H9 (cell line): Measurements from ENCODE around the gene GRID2IP. TPM values are rescaled to one million over a fixed set of nuclear protein-coding genes. Genes with fewer than 3 reads are reported as not detected.
A peak's percentile ranks its signal among the peaks of the same experiment; 100 is the strongest.

Experiments
- DNase-seq: peaks from one replicate; pipeline ENCODE4 v3.0.0-alpha.2; 2017
- H2AFZ ChIP-seq: one replicate; pipeline ENCODE4 v1.6.1; 2013; ENCODE audit warnings: mild to moderate bottlenecking, low read length, control low read depth, moderate library complexity
- H2AK5ac ChIP-seq: 2 replicates; pipeline ENCODE4 v1.6.1; 2013; ENCODE audit warnings: low read length, control low read depth, mixed read lengths; ENCODE audit not compliant: insufficient read length
- H2BK120ac ChIP-seq: one replicate; pipeline ENCODE4 v1.6.1; 2013; ENCODE audit warnings: low read depth, mild to moderate bottlenecking, low read length, control low read depth, inconsistent platforms; ENCODE audit not compliant: poor library complexity, severe bottlenecking
- H2BK12ac ChIP-seq: 2 replicates; pipeline ENCODE4 v1.6.1; 2013; ENCODE audit warnings: low read length, control low read depth, mixed read lengths, low read depth; ENCODE audit not compliant: insufficient read length
- H2BK15ac ChIP-seq: 2 replicates; pipeline ENCODE4 v1.6.1; 2013; ENCODE audit warnings: low read depth, low read length, control low read depth
- H2BK20ac ChIP-seq: one replicate; pipeline ENCODE4 v1.6.1; 2013; ENCODE audit warnings: low read depth, mild to moderate bottlenecking, low read length, control low read depth, inconsistent platforms; ENCODE audit not compliant: poor library complexity, severe bottlenecking
- H2BK5ac ChIP-seq: 2 replicates; pipeline ENCODE4 v1.6.1; 2013; ENCODE audit warnings: low read length, control low read depth, mixed read lengths; ENCODE audit not compliant: insufficient read length
- H3K14ac ChIP-seq: 2 replicates; pipeline ENCODE4 v1.6.1; 2013; ENCODE audit warnings: low read length, control low read depth; ENCODE audit not compliant: insufficient read depth
- H3K18ac ChIP-seq: 2 replicates; pipeline ENCODE4 v1.6.1; 2013; ENCODE audit warnings: low read depth, mild to moderate bottlenecking, mixed read lengths, low read length, control low read depth; ENCODE audit not compliant: insufficient read length
- H3K23ac ChIP-seq: 2 replicates; pipeline ENCODE4 v1.6.1; 2013; ENCODE audit warnings: low read length, control low read depth, mixed read lengths, low read depth; ENCODE audit not compliant: insufficient read length
- H3K23me2 ChIP-seq: 2 replicates; pipeline ENCODE4 v1.6.1; 2013; ENCODE audit warnings: low read depth, mild to moderate bottlenecking, mixed read lengths, low read length, control low read depth; ENCODE audit not compliant: insufficient read length, poor library complexity, severe bottlenecking
- H3K27ac ChIP-seq: 2 replicates; pipeline ENCODE4 v1.5.1; 2013; ENCODE audit warnings: low read length, control low read depth, mixed read lengths, low read depth; ENCODE audit not compliant: insufficient read length
- H3K27me3 ChIP-seq: 2 replicates; pipeline ENCODE4 v1.6.1; 2013; ENCODE audit warnings: low read length, control low read depth, inconsistent platforms; ENCODE audit not compliant: insufficient read depth
- H3K4ac ChIP-seq: 2 replicates; pipeline ENCODE4 v1.6.1; 2013; ENCODE audit warnings: low read depth, mild to moderate bottlenecking, control low read depth, inconsistent platforms, low read length, moderate library complexity
- H3K4me1 ChIP-seq: 2 replicates; pipeline ENCODE4 v1.6.1; 2013; ENCODE audit warnings: low read length, control low read depth, inconsistent platforms; ENCODE audit not compliant: insufficient read depth
- H3K4me2 ChIP-seq: 2 replicates; pipeline ENCODE4 v1.6.1; 2013; ENCODE audit warnings: low read length, control low read depth, mixed read lengths; ENCODE audit not compliant: insufficient read length, insufficient read depth
- H3K56ac ChIP-seq: 2 replicates; pipeline ENCODE4 v1.6.1; 2013; ENCODE audit warnings: low read depth, mild to moderate bottlenecking, mixed read lengths, low read length, control low read depth; ENCODE audit not compliant: insufficient read length
- H3K79me1 ChIP-seq: 2 replicates; pipeline ENCODE4 v1.6.1; 2013; ENCODE audit warnings: low read depth, mild to moderate bottlenecking, moderate library complexity, low read length, control low read depth, inconsistent platforms; ENCODE audit not compliant: insufficient read depth, poor library complexity, severe bottlenecking
- H3K79me2 ChIP-seq: 2 replicates; pipeline ENCODE4 v1.6.1; 2013; ENCODE audit warnings: low read length, control low read depth, inconsistent platforms; ENCODE audit not compliant: insufficient read depth
- H3K9ac ChIP-seq: 2 replicates; pipeline ENCODE4 v1.6.1; 2013; ENCODE audit warnings: low read length, control low read depth, mixed read lengths; ENCODE audit not compliant: insufficient read length; ENCODE audit errors: extremely low read depth
- H3K9me3 ChIP-seq: one replicate; pipeline ENCODE4 v1.6.1; 2013; ENCODE audit warnings: low read depth, low read length, inconsistent platforms; ENCODE audit not compliant: control insufficient read depth
- H3T11ph ChIP-seq: one replicate; pipeline ENCODE4 v1.6.1; 2013; ENCODE audit warnings: mild to moderate bottlenecking, low read length, control low read depth, inconsistent platforms
- H4K20me1 ChIP-seq: one replicate; pipeline ENCODE4 v1.6.1; 2013; ENCODE audit not compliant: control insufficient read depth, insufficient read length, insufficient read depth
- H4K5ac ChIP-seq: 2 replicates; pipeline ENCODE4 v1.6.1; 2013; ENCODE audit warnings: low read depth, mild to moderate bottlenecking, mixed read lengths, low read length, control low read depth; ENCODE audit not compliant: insufficient read length
- H4K8ac ChIP-seq: replicated peaks from 2 replicates; pipeline ENCODE4 v1.6.1; 2013; ENCODE audit warnings: low read length, control low read depth, mixed read lengths, low read depth; ENCODE audit not compliant: insufficient read length
- H4K91ac ChIP-seq: 2 replicates; pipeline ENCODE4 v1.6.1; 2013; ENCODE audit warnings: low read depth, mild to moderate bottlenecking, moderate library complexity, mixed read lengths, low read length, control low read depth; ENCODE audit not compliant: insufficient read length
- H3K27ac Mint-ChIP-seq, 3 experiments: 2 replicates in 2 of 3; 3 replicates in 1 of 3; pipeline ENCODE4 v1.8.0; 2020 to 2021; ENCODE audit warnings: mixed read lengths in 3 of 3, mild to moderate bottlenecking in 1 of 3, moderate library complexity in 1 of 3
- H3K27me3 Mint-ChIP-seq: 2 replicates; pipeline ENCODE4 v1.8.0; 2021; ENCODE audit warnings: low read depth, mild to moderate bottlenecking, moderate library complexity, mixed read lengths
- H3K36me3 Mint-ChIP-seq, 3 experiments: 2 replicates in 2 of 3; 3 replicates in 1 of 3; pipeline ENCODE4 v1.8.0; 2020 to 2021; ENCODE audit warnings: low read depth in 3 of 3, mixed read lengths in 3 of 3; ENCODE audit not compliant: insufficient read depth in 1 of 3
- H3K4me1 Mint-ChIP-seq, 2 experiments: 2 replicates each; pipeline ENCODE4 v1.8.0; 2020; ENCODE audit warnings: mixed read lengths in 2 of 2
- H3K4me3 Mint-ChIP-seq, 2 experiments: 2 replicates in 1 of 2; 3 replicates in 1 of 2; pipeline ENCODE4 v1.8.0; 2020 to 2021; ENCODE audit warnings: mild to moderate bottlenecking in 2 of 2, mixed read lengths in 2 of 2, moderate library complexity in 1 of 2
- H3K9me3 Mint-ChIP-seq, 2 experiments: 2 replicates in 1 of 2; 3 replicates in 1 of 2; pipeline ENCODE4 v1.8.0; 2020; ENCODE audit warnings: mild to moderate bottlenecking in 2 of 2, mixed read lengths in 2 of 2, moderate library complexity in 1 of 2
- WGBS: extraction: QIAGEN DNeasy Blood & Tissue Kit; methylation state at CpG from one replicate; pipeline ENCODE4 v1.1.7; 2013; ENCODE audit warnings: missing lambda C conversion rate, low lambda C conversion rate, mixed read lengths; ENCODE audit not compliant: insufficient read length; ENCODE audit errors: extremely low coverage; 5-methylcytosine and 5-hydroxymethylcytosine counted together
- total RNA-seq: library from RNA; stranded (reverse); gene quantifications from 2 replicates; pipeline ENCODE4 v1.2.1, GENCODE V29; 2021
- TF ChIP-seq, protein P1 (sequence below): fragments of 200-600 bp; sonication (generic); conservative IDR thresholded peaks from 3 replicates; pipeline ENCODE4 v1.8.0; 2021; ENCODE audit warnings: antibody characterized with exemption, mild to moderate bottlenecking

The GRID2IP gene
- total RNA-seq, 1 experiment from 2014 or later = 1.7 TPM

DNA sequence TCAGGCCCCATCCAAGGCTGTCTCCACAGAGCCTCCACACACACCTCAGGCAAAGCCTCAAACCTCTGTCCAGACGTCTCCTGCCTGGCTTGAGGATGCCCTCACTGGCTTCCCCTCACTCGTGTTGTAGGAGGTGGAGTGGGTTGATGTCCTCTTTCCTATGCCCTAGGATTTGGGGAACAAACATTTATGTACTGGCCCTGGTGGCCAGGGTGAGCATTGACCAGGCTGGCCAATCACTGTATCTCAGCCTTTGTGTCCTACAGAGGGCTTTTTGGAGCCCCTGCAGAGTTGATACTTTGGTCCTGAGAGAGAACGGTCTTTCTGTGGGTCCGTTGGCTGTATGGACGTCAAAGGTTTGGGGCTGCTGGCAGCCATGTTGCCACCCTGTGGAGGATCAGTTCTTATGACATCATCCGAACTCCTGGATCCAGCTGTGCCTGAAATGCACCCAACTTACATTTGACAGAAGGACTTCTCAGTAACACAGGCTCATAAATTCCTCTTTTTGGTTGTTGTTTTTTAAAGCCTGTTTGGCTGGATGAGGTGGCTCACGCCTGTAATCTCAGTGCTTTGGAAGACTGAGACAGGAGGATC lies 2.3 kb upstream of the GRID2IP start:
- peak; percentile 34 for DNase-seq
- no peaks in the 10 kb centered on the region; a peak in 1 of 4 replicates for H3K4me1 Mint-ChIP-seq
- no peaks in the 10 kb centered on the region for H4K20me1 ChIP-seq
- H4K8ac ChIP-seq = no peak overlapping the region
- no peak overlapping the region for H3K18ac ChIP-seq
- H2AK5ac ChIP-seq = no peak overlapping the region
- H3K79me2 ChIP-seq = no peaks in the 10 kb centered on the region
- H3K79me1 ChIP-seq = no peaks in the 10 kb centered on the region
- H2BK12ac ChIP-seq = no peak overlapping the region
- no peak overlapping the region for H2AFZ ChIP-seq
- H3K4me2 ChIP-seq = no peak overlapping the region
- H2BK5ac ChIP-seq = no peak overlapping the region
- H4K5ac ChIP-seq = no peak overlapping the region
- H3K56ac ChIP-seq = no peak overlapping the region
- H3K27me3 Mint-ChIP-seq = no peaks in the 10 kb centered on the region
- H3K4me1 ChIP-seq = no peaks in the 10 kb centered on the region
- no peak overlapping the region for H3K27ac Mint-ChIP-seq
- no peak overlapping the region for H4K91ac ChIP-seq
- H3K23ac ChIP-seq = no peak overlapping the region
- no peak overlapping the region for H3K14ac ChIP-seq
- no peak overlapping the region for H2BK20ac ChIP-seq
- no peaks in the 10 kb centered on the region for H3K36me3 Mint-ChIP-seq
- no peaks in the 10 kb centered on the region for H3K23me2 ChIP-seq
- no peaks in the 10 kb centered on the region for H3K27me3 ChIP-seq
- H3K4me3 Mint-ChIP-seq = no peak overlapping the region
- TF ChIP-seq, protein P1, sequence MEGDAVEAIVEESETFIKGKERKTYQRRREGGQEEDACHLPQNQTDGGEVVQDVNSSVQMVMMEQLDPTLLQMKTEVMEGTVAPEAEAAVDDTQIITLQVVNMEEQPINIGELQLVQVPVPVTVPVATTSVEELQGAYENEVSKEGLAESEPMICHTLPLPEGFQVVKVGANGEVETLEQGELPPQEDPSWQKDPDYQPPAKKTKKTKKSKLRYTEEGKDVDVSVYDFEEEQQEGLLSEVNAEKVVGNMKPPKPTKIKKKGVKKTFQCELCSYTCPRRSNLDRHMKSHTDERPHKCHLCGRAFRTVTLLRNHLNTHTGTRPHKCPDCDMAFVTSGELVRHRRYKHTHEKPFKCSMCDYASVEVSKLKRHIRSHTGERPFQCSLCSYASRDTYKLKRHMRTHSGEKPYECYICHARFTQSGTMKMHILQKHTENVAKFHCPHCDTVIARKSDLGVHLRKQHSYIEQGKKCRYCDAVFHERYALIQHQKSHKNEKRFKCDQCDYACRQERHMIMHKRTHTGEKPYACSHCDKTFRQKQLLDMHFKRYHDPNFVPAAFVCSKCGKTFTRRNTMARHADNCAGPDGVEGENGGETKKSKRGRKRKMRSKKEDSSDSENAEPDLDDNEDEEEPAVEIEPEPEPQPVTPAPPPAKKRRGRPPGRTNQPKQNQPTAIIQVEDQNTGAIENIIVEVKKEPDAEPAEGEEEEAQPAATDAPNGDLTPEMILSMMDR = peak; percentile 45
- H3K9me3 Mint-ChIP-seq = no peaks in the 10 kb centered on the region
- H2BK15ac ChIP-seq = no peak overlapping the region
- no peak overlapping the region for H2BK120ac ChIP-seq
- no peak overlapping the region for H3K9ac ChIP-seq
- H3K27ac ChIP-seq = no peak overlapping the region
- WGBS = no CpG with 5 or more reads among the region's 7 CpGs
- H3K4ac ChIP-seq = no peak overlapping the region
- H3T11ph ChIP-seq = no peak overlapping the region
- no peaks in the 10 kb centered on the region for H3K9me3 ChIP-seq
